GM12875 (cell line): ENCODE data around the gene CLSTN1.

Experiments used
- H3K4me3 ChIP-seq: one replicate; pipeline ENCODE4 v1.5.1; 2011; ENCODE audit warnings: low read depth, low read length, control low read depth
- TF ChIP-seq, protein P1 (sequence below): IDR thresholded peaks from 2 replicates; pipeline ENCODE4 v1.5.1; 2011; ENCODE audit warnings: low read depth, mild to moderate bottlenecking, control low read depth, inconsistent platforms, low read length, moderate library complexity, borderline replicate concordance; ENCODE audit not compliant: insufficient read depth

Gene CLSTN1

DNA sequence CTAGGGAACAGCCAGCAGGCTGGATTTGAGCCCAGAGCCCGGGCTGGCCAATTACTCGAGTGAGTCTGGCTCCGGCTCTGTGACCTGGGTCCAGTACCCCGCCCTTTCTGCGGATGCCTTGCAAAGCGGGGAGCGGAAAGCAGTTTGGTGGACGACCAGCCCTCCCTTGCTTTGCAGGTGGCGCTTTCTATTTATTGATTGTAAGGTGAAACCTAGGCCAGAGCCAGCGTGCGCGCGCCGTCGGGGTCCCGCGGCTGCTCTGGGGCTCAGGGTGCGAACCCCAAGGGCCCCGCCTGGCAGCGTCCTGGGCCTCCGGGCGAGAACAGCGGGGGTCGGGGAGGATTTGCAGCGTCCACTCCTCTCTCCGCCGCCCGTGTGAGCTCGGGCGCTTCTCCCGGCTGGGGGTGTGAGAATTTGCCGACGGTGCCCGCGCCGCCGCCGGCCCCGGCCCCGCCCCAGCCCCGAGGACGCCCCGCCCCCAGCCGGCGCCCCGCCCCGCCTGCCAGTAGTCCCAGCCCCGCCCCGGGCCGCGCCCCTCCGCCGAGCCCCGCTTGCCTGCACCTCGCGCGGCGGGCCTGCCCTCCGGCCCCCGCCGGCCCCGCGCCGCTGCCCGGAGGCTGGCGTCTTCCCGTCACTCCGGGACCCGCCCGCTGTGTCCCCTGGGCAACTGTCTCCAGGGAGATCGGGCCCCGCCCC lies 134.6 kb downstream of the CLSTN1 start:
- TF ChIP-seq, protein P1, sequence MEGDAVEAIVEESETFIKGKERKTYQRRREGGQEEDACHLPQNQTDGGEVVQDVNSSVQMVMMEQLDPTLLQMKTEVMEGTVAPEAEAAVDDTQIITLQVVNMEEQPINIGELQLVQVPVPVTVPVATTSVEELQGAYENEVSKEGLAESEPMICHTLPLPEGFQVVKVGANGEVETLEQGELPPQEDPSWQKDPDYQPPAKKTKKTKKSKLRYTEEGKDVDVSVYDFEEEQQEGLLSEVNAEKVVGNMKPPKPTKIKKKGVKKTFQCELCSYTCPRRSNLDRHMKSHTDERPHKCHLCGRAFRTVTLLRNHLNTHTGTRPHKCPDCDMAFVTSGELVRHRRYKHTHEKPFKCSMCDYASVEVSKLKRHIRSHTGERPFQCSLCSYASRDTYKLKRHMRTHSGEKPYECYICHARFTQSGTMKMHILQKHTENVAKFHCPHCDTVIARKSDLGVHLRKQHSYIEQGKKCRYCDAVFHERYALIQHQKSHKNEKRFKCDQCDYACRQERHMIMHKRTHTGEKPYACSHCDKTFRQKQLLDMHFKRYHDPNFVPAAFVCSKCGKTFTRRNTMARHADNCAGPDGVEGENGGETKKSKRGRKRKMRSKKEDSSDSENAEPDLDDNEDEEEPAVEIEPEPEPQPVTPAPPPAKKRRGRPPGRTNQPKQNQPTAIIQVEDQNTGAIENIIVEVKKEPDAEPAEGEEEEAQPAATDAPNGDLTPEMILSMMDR = no peak
- peak overlapping the region; percentile 38 for H3K4me3 ChIP-seq

DNA sequence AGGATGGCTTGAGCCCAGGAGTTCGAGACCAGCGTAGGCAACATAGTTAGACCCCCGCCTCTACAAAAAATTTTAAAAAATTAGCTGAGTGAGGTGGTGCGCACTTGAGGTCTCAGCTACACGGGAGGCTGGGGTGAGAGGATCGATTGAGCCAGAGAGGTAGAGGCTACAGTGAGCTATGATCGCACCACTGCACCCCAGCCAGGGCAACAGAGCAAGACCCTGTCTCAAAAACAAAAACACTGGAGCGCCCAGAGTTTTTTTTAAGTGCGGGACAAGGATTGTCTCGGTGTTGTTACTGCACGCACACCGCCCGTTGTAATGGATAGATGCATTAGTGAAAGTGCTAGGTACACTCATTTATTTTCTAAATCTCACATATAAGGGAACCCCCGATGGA lies 135.2 kb downstream of the CLSTN1 start:
- peak overlapping the region; percentile 70 for H3K4me3 ChIP-seq

DNA sequence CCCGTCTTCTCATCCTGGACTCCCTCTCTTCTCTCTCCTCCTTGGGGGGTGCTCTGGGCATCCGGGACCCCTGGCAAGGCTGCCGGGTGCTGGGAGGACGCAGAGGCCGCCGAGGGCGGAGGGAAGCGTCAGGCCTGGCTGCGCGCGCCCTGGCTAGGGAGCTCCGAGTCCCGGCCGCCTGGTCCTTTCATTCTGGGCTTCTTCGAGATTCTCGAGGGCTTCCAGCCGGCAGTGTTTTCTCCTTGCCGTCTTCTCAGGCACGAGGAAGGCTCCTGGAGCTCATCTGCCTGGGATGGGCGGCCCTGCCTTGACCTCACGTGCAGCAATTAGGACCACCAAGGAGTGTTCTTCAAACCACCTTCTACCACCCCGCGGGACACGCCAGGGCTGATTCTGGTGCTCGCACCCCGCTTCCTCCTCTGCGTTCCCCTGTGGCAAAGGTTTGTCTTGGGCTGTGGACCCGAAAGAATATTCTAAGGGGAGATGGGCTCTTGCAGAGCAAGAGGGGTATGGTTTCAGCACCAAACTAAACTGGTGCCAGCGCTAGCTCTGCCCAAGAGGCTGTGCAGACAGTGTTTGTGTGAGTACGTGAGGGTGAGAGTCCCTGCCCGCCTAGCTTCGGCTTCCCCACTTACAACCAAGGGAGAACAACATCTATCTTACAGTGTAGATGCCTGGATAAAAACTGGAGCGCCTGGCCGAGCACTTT lies 135.7 kb downstream of the CLSTN1 start:
- H3K4me3 ChIP-seq = peak overlapping the region; percentile 70
- TF ChIP-seq, protein P1 = no peak

More for the DNA sequence above, 135.2 kb downstream of the CLSTN1 start:
- TF ChIP-seq, protein P1 = no peak

DNA sequence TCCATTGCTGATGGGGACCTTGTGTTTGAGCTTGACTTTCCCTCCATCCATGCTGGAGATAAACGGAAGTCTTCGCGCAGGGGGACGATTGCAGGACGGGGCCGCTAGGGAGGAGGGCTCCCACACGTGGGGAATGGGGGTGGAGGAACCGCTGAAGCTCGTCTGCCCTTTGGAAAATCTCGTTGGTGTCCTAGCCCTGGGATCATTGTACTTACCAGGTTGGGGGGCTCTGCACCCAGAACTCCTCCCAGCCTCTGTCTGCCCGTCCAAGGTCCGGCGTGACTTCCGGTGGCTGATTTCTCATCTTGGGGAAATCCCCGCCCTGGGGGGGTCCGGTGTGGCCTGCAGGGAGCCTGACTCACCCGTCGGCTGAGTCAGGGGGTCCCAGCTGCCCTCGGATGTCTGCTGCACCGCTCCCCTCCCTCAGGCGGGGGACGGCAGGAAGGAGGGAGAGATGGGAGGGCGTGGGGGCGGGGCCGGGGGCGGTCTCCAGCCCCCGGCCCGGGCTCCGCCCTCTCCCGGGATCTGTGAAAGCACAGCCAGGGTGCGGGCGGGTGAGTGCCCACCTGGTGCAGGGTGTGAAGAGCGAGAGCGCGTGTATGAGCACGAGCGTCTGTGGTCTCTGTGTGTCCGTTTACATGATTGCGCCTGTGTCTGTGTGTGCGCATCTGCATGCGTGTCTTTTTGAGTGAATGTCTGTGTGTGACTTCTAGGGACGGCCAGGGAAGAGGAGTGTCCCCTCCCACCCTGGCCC lies 136.5 kb downstream of the CLSTN1 start:
- TF ChIP-seq, protein P1 = peak; percentile 23; the same call in 1 of the 2 replicates
- H3K4me3 ChIP-seq = peak overlapping the region; percentile 70

DNA sequence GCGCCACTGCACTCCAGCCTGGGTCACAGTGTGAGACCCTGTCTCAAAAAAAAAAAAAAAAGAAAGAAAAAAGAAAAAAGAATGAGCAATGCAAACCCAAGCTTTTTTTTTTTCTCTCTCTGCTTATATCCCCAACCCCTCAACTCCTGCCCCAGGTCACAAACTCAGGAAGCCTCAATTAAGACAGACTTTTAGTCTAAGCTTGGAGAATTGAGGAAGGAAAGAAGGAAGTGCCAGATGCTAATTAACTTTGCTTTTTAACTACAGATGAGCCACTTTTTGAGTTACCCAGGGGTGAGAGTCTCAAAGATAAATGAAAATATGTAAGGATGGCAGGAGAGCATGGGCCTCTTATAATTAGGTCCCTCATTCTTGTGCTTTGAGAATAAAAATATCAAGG lies 139.0 kb downstream of the CLSTN1 start:
- H3K4me3 ChIP-seq = no peak overlapping the region
- TF ChIP-seq, protein P1 = no peak

DNA sequence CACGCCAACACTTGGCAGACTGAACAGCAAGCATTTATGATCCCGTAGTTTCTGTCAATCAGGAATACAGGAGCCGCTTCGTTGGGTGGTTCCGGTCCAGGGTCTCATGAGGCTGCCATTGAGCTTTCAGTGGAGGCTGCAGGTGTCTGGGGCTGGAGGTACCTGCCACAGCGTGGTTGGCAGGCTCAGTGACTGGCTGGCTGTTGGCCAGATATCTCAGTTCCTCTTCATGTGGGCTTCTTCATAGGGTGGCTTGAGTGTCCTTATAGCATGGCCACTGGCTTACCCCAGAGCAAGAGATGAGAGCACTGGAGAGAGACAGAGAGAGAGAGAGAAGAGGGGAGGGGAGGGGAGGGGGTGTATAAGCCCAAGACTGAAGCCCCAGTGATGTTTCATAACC lies 142.9 kb downstream of the CLSTN1 start:
- H3K4me3 ChIP-seq = no peak overlapping the region
- TF ChIP-seq, protein P1 = no peak
